Colon (tissue), 2 donors: ENCODE measurements around the gene TAL1.
"Not testable (repeated sequence)": the region's sequence is repeated elsewhere in the genome, so short reads cannot be mapped to it uniquely, and the experiment has no call there.

Experiments used
- FAIRE-seq: peaks from 2 replicates; lab custom pipeline; 2012; peaks lifted over from hg19 to GRCh38; lab: Jason Lieb, UNC
- donor health status: control.
- donor health status: control.

Gene TAL1

DNA sequence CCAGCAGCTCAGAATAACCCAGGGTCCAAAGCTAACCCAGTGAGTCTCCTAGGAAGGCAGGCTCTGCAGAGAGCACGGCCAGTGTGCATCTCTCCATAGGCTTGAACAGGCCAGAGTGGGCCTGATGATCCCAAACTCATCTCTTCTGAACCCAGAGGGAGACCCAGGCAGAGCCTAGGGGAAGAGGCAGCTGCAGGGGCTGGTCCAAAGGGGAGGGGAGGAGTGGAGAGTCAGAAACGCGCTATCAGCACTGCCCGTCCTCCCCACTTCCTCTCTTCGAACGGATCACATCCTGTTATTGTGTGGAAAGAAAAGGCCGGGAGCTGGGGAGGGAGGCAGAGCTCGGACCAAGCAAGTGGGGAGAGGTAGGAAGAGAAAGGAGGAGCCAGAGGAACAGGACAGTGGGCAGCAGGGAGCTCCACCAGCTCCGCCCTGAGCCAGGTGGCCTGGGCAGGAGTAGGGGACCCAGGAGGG lies 20.2 kb downstream of the TAL1 start:
- no peak for FAIRE-seq

- no peak for FAIRE-seq
Observed at GRCh38 chr1:47210666-47211065, 21.4 kb downstream of the TAL1 start.

GRCh38 chr1:47209725-47210325 lies 22.2 kb downstream of the TAL1 start:
- no peak for FAIRE-seq

DNA sequence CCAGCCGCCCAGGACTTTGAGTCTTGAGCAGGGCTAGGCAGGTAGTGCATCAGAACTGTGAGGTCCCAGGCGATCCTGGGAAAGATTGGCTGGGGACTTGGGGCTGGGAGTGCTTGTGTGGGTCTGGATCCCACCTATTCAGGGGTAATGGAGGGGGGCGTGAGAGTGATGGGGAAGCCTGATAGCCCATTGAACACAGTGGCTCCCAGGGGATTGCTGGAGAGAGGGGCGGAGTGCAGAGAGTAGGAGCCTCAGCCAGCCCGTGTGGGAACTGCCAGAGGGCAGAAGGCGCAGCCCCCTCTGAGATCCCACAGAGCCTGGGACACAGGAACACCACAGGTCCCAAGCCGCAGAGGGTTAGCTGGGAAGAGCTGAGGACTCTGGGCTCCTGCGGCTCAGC lies 22.9 kb downstream of the TAL1 start:
- FAIRE-seq, result no peak

GRCh38 chr1:47208374-47208850 lies 23.6 kb downstream of the TAL1 start:
- FAIRE-seq, result no peak

DNA sequence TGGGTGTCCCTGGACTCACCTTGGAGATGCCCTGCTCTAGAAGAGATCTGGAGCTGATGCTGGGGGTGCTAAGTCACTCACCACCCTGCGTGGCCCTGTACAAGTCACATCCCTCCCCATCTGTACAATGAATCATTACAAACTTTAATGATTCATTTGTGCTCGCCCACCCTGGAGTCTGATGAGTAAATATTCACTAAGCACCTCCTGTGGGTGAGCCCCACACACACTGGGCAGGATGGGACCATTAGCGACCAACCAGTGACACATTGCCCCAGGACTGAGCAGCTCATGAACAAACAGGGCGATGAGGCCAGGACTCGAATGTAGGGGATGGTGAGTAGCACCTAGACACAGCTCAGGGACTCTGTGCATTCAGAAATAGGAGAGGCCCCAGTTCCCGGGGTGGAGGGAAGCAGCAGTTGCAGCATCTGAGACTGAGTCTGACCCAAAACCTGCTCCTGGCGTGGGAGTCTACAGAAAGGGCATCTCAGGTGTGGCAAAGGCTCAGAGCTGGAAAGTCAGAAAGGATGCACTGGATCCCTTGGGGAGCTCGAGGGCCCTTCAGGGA lies 24.1 kb downstream of the TAL1 start:
- no peak for FAIRE-seq

- no peak for FAIRE-seq
Observed at GRCh38 chr1:47205918-47206317, 26.1 kb downstream of the TAL1 start.

GRCh38 chr1:47203504-47203903 lies 28.5 kb downstream of the TAL1 start:
- not testable (repeated sequence) for FAIRE-seq

- FAIRE-seq, result no peak
Observed at GRCh38 chr1:47201179-47201578, 30.8 kb downstream of the TAL1 start.

DNA sequence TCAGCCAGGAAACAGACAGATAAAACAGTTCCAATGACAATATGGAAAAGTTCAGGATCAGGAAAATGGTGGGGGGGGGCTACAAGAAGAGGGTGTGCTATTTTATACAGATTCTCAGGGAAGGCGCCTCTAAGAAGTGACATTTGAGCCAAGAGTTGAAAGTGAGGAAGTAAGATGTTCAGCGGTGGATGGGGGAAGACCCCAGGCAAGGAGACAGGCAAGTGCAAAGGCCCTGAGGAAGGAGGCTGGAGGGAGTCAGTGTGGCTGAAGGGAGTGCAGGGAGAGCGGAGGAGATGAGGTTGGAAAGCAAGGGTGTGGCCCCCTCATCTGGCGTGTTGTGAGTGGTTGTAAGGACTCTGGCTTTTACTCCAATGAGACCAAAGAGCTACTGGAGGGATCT lies 33.8 kb downstream of the TAL1 start:
- FAIRE-seq, result no peak

DNA sequence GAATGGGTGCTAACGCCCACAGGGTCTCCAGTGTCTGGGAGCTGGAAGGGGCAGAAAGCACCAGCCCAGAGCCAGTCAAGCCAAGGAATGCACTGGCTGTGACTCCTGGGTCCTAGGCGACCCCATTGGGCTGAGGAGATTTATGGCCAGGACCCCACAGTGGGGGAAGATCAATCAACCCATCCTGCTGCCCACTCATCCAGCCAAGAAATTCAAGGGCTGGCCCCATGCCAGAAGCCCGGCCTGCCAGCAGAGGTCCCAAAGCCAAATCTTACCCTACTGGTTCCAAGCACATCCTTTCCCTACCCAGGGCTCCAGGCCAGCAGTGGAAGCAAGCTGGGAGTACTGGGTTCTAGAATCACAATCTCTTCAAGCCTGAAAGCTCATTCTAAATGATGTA lies 35.4 kb downstream of the TAL1 start:
- no peak for FAIRE-seq

- FAIRE-seq, result not testable (repeated sequence)
Observed at GRCh38 chr1:47195981-47196380, 36.0 kb downstream of the TAL1 start.

- FAIRE-seq, result no peak
Observed at GRCh38 chr1:47194311-47194710, 37.7 kb downstream of the TAL1 start.

DNA sequence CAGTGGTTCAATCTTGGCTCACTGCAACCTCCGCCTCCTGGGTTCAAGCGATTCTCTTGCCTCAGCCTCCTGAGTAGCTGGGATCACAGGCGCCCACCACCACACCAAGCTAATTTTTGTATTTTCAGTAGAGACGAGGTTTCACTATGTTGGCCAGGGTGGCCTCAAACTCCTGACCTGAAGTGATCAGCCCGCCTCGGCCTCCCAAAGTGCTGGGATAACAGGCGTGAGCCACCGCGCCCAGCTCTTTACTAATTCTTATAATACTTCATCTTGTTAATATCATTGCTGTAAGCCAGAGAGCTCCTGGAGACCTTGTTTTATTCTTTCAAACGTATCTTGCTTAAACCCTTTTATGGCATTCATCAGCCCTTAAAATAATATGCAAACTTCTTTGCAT lies 38.5 kb downstream of the TAL1 start:
- not testable (repeated sequence) for FAIRE-seq

GRCh38 chr1:47192458-47193384 lies 39.3 kb downstream of the TAL1 start:
- no peak for FAIRE-seq

DNA sequence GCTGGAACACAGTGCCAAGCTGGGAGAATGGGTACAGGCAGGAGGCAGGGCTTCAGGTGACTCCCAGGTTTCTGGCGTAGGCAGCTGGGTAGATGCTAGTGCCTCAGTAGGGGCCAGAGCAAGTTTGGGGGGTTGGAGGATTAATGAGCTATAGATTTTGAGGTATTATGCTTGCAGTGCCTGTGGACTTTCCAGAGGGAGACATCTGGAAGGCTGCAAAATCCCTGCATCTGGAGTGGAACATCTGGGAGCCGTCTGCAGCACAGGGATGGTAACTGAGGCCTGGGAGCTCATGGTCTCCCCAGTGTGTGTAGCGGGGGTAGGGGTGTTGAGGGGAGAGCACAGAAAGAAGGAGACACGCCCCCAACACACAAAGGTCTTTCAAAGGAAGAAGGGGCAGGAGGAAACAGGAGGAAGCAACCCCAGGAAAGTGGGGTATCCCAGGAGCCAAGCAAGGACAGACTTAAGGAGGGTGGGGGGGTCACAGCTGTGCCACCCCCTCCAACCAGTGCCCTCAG lies 40.0 kb downstream of the TAL1 start:
- no peak for FAIRE-seq

GRCh38 chr1:47190857-47191256 lies 41.2 kb downstream of the TAL1 start:
- no peak for FAIRE-seq

DNA sequence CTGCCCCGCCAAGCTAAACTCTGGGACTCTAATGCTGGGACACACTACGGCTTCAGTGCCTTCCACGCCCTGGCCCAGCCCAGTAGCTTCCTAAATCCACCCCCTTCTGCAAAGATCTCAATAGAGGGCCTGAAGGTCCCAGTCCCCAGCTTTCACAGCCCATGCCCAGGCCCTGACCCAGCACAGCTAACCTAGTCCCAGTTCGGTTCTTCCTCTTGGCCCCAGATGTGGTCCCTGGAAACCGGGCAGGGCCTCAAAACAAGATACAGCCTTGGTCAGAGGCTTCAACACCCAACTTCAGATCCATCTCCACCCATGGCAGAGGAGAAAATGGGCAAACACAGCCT lies 41.5 kb downstream of the TAL1 start:
- FAIRE-seq, result no peak

DNA sequence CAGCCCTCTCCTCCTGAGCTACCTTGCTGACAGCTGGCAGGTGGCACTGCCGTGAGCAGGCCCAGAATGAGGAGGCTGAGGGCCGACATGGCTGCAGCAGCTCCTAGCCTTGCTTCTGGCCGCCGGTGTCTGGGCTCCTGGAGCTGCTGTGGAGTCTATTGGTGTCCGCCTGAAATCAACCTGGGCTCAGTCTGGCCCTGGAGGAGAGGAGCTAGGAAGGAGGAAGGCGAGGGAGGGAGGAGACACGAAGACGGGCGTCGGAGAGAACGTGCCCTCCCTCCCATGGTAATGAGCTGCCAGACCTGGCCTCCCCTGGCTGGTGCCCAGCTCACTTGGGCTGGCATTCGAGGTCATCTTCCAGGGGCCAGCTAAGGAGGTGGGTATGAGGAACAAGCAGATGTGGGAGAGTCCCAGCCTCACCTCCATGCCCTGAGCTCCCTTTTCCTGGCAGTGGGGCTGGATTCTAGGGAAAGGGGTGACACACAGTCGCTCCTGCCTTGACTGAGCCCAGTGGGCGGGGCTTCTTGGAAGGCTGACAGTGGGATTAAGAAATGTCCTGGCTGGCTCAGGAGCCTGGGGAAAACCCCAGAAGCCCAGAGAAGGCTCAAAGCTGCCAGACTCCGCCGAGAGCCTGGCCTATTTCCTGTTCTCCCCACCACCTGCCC lies 42.0 kb downstream of the TAL1 start, which contains the start of gene PDZK1IP1:
TSS of gene PDZK1IP1 (minus strand) at position 193 of the 665 bp plus-strand sequence. CDS start at position 89, 104 bp downstream.
- FAIRE-seq, result no peak

DNA sequence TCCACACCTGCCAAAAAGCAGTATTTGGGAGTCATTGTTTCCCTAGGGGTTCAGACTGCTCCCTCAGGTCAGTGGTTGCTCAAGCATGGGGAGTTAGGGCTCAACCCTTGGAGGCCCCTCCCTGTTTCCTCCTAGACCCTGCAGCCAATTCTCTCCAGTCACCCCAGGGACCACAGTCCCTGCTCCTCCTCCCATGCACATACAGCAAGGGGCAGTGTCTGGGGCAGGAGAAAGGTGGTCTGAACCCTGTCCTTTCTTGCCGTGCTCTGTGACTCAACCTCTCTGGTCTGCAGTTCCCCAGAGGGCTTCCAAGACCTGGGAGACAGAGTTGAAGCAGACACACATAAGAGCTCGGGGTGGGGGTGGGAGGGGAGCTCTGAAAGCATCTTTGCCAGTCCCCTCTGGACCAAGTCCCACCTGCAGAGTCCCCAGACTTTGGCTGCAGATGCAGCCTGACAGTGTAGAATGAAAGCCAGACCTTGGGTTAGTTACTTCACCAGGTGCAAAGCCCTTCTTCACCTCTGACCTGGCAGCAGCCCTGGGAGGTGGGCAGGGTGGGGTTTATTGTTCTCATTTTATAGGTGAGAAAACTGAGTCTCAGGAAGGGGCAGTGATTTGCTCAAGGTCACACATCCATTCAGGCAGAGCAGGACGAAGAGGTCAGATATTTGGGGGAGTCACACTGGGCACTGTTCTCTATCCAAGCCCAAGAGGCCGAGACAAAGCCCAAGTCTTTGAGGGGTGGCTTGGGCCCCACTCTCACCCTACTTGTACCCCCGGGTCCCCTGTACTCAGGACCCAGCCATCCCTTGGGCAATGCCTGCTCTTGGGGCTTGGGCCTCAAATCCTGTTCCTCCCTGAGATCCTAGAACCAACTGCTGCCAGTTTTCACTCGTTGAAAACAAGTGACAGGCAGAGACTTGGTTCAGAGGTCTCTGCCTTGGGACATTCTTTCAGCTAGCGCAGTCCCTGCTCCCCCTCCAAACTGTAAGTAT lies 42.9 kb downstream of the TAL1 start:
- FAIRE-seq, result no peak

GRCh38 chr1:47187926-47188250 lies 44.1 kb downstream of the TAL1 start:
- no peak for FAIRE-seq
